ENCODE results near the gene RNF144A.

Gene RNF144A

DNA sequence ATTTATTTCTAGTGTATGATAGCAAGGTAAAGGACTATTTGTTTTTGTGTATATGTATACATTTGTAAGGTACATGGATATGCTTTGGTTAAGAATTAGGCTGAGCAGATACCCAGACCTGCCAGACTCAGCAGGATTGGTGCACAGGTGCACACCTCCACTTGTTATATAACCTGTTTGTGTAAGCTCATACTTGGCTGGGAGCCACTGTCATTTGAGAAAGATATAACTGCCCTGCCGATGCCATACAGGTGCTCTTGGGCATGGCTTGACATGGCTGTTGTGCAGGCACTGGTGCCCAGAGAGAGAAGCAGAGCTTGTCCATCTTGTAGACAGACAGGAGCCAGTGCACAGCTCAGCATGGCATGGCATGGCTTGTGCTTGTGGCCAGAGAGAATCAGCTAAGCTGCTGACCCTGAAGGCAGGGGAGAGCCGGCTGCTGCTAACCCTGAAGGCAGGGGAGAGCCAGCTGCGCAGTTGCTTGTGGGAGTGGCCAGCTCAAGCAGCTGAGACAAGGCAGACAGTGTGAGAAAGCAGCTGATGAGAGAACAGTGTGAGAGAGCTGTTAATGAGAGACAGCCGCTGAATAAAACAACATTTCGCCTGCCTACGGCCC is 136.5 kb downstream of the RNF144A start:
- no peak for DNase-seq

GRCh38 chr2:7057865-7058400 is 140.7 kb downstream of the RNF144A start:
- no peak for DNase-seq

DNA sequence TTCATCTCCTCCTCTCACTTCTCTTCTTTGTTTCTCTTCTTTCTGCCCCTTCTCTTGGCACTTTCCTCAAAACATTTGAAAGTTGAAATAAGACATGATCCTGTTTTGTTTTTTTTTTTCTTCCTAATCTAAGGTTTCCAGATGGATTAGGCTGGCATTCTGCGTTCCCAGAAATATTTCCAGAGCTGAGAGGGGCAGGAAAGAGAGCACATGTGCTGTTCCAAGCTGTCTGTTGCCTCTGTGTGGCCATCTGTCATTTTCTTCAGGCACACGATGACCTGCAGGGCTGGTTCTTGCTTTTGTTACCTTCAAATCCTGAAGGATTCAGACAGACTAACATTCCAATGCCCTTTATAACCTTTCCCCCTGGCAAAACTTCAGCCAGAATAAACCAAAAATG is 142.9 kb downstream of the RNF144A start:
- DNase-seq: no peak

DNA sequence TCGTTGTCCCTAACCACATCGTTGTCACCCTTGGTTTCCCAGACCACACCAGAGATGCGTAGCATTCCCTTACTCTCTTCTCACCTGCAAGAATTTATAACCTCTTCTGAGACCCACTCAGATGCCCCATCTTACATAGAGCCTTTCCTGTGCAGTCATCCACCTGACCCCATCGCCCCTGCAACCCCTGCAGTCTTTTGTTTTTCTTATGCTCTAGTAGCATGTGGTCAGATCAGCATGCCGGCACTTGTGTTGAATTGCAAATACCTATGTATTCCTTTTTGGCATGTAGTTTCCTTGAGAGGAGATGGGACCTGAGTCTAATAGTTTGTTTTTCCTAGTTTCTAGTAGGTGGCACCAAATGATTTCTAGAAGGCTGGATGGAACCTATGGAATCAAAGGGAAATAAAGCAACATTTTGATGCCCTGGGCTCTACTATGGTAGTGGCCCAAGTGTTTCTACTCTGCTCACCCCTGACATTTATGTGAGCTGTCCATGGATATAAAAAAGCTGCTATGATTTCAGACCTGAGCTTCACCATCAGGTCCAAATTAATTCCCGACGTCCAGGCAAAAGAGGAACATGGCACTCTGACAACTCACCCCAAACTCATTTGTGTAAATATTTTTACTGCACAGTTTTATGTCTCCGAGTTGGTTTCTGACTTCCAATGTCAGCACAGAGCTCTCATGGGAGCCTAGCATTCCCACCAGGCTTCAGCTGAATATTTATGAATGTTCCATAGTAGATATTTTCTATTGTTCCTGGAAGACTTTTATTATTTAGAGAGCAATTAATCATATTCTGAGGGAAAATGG is 143.6 kb downstream of the RNF144A start:
- no peak for DNase-seq

DNA sequence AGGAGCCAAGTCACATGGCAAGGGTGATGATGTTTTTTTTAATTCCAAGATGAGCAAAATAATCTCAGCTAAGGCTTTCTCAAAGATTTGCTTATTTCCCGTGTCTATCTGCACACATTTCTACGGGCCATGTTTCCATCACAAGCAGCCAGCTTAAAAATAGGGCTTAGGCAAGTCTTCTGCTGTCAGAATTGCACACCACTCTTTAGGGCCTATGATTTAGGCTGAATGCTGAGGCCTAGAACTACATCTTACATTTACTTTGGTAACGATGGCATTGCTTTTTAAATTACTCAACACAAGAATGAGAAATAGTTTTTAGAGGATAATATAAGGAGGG is 144.2 kb downstream of the RNF144A start:
- DNase-seq: no peak

DNA sequence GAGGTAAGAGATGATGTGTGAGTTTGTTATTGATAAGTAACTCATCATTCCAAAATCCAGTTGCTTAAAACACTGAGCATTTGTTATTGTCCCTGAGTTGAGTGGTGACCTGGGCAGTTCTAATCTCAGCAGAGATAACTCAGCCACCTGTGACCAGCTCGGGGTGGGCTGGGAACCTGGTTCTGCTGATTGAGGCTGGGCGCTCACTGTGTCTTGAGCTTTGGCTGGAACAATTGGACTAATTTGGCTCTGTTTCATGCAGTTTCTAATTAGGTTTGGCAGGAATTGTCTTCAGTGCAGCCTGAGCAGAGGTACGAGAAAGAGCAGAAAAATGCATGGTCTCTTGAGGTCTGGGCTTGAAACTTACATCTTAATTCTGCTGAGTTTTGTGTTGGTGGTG is 144.7 kb downstream of the RNF144A start:
- no peak for DNase-seq

GRCh38 chr2:7063789-7064188 is 146.6 kb downstream of the RNF144A start:
- DNase-seq: no peak

DNA sequence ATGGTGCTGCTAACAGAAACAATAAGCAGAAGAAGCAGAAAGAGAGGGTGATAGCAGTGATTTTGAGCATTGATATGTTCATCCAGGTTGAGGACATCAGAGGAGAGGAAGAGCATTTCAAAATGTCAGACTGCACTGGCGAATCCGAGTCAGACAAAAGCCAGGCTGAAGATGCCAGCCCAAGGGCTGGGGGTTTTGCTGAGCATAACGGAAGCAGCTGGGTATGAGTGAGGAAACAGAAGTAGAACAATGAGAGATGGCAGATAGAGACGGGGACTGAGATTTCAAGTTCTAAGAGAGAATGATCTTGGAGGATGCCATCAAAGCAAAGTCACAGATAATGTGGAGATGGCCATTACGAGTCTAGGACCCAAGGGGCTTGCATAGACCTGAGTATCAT is 151.2 kb downstream of the RNF144A start:
- no peak for DNase-seq

GRCh38 chr2:7070483-7070882 is 153.3 kb downstream of the RNF144A start:
- DNase-seq: no peak

GRCh38 chr2:7071154-7071553 is 153.9 kb downstream of the RNF144A start:
- DNase-seq: no peak

DNA sequence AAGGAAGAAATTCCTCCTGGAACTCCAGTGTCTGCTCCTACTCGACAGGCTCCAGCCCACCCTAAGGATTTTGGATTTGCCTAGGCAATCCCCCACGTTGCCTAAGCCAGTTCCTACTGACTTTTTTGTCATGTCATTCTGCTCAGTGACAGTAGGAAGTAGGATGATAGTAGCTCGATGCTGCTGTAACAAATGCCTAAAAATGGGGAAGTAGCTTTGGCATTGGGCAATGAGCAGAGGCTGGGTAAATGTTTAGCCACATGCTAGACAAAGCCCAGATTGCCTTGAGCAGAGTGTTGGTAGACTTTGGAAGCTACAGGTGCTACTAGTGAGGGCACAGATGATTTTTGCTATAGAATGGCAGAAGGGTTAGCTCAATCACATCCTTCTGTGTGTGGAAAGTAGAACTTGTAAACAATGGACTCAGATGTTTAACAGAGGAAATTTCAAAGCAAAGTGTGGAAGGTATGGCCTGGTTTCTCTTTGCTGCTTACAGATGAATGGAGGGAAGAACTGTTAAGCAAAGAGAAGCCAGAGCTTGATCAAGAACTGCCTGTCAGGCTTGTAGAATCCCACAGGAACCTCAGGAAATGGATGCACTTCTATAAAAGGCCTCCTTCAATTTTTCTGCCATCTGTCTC is 154.8 kb downstream of the RNF144A start:
- DNase-seq: no peak

GRCh38 chr2:7073901-7074300 is 156.7 kb downstream of the RNF144A start:
- no peak for DNase-seq

DNA sequence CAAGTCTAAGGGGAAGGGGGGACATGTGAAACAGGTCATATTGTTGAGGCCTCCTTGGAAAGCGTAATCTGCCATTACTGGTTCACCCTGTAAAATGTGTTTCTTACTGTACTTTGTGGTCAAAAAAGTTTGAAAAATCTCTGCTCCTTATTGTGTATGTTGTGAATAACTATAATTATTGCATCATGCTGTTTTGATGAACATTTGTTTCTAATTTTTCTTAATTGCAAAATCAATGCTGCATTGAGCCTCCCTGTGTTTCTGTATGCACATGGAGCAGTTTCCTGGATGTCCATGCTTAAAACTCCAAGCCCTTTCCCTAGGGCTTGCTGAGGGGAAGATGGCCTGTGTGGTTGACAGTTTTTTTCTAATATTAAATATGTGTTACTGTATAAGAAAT is 158.6 kb downstream of the RNF144A start:
- DNase-seq: no peak

DNA sequence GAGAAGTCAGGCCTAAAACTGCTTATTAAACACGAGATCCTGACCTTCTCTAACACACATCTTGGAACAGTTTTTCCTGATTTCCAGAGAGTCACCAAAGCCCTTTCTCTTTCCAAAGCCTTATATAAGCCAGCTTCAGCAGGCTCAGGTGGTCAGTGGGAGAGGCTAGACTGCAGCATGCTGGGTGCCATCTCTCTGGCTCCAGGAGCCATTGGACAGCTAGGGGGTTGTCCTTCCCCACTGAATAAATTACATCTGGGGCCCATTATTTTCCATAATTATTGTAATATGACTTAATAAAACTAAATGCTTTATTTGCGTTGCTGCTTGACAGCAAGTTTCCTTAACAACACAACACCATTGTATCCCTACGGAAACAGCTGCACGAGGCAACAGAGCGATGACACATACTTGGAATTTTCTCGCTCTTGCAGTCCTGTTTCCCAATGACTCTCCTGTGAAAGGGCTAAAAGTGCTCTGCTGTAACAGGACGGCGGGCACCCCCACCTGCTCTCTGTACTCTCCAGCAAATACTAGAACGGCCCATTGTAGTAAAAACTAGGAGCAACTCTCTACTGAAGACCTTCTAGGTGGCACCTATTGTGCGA is 160.6 kb downstream of the RNF144A start:
- no peak for DNase-seq

DNA sequence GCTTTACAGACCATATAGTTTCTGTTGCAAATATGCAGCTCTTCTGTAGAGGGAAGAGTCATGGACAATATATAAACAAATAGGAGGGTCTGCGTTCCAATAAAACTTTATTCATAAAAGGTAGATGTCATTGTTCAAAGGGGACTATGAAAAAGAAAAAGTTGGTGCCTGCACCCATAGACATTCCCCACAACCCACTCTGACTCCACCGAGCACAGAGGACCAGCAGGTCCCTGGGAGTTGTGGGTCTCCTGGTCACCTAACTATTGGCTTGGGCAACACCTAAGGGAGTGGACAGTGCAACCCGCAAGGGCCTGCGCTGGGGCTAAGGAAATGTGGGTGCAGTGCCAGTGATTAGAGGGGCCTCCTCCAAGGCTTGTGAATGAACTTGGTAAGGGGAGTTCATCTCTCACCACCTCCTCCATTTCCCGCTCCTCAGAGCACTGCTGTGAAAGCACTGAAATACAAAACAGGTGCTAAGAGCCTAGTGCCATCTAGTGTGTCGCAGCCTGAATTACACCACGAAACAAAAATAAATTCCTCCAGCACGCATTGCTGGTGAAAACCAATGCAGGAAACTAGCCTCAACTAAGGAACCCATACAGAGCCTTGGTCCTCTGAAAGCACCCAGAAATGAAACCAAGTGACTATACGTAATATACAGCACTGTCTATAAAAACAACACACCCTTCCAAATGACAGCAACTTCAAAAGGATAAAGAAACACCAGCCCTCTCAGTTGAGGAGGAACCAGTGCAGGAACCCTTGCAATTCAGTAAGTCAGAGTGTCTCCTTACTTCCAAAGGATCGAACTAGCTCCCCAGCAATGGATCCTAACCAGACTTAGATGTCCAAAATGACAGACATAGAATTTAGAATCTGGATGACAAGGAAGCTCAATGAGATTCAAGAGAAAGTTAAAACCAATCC is 166.6 kb downstream of the RNF144A start:
- no peak for DNase-seq

GRCh38 chr2:7084601-7085000 is 167.4 kb downstream of the RNF144A start:
- no peak for DNase-seq

DNA sequence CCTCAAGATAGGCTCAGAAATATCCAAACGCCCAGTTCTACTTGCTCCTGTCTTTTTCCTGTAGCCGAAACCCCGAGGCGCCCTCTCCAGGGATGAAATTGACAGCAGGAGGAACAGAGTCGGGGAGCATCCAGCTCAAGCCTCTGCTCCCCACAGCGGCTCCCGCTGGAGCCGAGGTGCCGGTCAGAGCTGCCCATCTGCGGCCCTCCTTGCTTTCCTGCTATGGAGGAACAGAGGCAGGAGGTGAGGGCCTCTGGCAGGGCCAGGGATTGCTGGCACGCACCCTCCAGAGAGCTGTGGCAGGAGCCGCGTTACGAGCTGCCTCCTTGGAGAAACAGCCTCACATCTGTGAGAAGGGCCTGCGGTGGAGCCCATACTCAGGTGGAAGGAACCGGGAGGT is 172.1 kb downstream of the RNF144A start:
- no peak for DNase-seq

- DNase-seq: no peak
Measured at GRCh38 chr2:7089898-7090510, 172.8 kb downstream of the RNF144A start.

DNA sequence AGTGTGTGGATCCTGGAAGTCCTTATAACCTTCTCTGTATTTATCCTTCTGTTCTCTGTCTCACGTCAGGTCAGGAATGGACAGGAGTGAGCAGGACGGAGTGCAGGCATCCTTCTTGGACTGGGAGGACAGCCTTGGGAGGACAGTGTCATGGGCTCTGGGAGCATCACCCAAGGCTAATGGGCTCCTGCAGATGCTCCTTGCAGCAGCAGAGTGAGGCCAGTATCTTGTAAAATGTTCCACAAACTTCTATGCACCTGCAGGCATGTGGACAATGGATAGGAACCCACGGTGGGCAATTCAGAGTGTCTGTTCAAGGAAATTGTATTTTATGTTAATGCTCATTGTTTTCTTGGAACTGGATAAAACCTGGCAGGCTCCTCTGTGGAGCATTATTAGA is 176.2 kb downstream of the RNF144A start:
- DNase-seq: no peak

Measured in NCI-H1930 (cell line).